ENCODE data around the gene FHDC1. TPM values are rescaled to one million over a fixed set of nuclear protein-coding genes. Genes with fewer than 3 reads are reported as not detected.

FHDC1 gene
- polyA plus RNA-seq, 2 of the 4 experiments (the other 2 are of a cell fraction): 0.08 to 0.31 TPM

DNA sequence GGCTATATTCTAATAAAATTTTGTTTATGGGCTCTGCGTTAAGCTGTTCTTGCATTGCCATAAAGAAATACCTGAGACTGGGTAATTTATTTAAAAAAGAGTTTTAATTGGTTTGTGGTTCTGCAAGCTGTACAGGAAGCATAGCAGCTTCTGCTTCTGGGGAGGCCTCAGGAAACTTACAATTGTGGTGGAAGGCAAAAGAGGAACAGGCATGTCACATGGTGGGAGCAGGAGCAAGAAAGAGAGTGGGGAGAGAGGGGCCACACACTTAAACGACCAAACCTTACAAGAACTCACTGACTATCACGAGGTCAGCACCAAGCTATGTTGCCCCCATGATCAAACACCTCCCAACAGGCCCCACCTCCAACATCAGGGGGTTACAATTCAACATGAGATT lies 74.0 kb downstream of the FHDC1 start:
- CTCF ChIA-PET: interaction anchor here (1.0 kb wide), 1 partner anchor 9 kb away, joined by 3 read pairs; no protein-coding TSS in a partner anchor

DNA sequence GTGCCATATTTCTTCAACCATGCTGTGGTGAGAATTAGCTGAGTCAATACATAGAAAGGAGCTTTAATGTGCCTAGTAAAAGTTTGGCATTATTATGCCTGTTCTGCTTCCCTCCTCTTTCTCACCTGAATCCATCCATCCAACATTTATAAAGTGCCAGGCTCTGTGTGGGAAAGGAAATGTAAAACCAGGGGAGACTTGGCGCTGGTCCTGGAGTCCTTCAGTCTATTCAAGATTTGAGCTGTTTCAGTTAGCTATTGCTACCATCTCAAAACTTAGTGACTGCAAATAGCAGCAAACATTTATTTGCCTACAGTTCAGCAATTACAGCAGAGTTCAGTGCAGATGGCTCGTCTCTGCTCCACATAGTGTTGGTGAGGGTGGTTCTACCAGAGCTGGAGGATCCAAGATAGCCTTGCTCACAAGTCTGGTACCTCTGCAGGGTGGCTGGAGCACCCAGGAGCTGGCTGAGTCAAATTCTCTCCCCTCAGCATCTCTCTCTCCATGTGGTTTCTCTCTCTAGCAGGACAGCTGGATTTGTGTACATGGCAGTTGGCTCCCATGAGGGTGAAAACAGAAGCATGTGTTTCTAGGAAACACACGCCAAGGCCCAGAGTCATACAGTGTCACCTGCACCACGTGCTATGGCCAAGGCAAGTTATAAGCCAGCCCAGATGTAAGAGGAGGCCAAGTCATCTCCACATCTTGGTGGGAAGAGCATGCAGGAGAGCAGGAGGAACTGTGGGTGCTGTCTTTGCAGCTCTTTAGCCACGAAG lies 77.3 kb downstream of the FHDC1 start:
- FAIRE-seq: no peak
- whole genome bisulfite sequencing (ENCODE audit: missing lambda C conversion rate): 37% methylated on average over 5 of the region's 5 CpGs
- no peaks in the 10 kb centered on the region for H3K9me3 ChIP-seq
- H3K4me2 ChIP-seq: no peak overlapping the region
- no peak overlapping the region for H3K27ac ChIP-seq
- POLR2A ChIA-PET: no interaction called here
- ATAC-seq: no peak
- DNase-seq (ENCODE audit: low read depth in 1 of 2, low spot score in 1 of 2): no peak
- CTCF ChIA-PET: interaction anchor here (1.0 kb wide), 1 partner anchor 48 kb away, joined by 3 read pairs; no protein-coding TSS in a partner anchor
- no peaks in the 10 kb centered on the region for H3K4me1 ChIP-seq
- TF ChIP-seq NPAS2 (CRISPR knock-in tag; IDR thresholded peaks at IDR 0.05; ENCODE audit: borderline replicate concordance) (no peak), RFX5 (IDR thresholded peaks at IDR 0.05) (no peak), EP300 (IDR thresholded peaks at IDR 0.05) (no peak), BHLHE40 (IDR thresholded peaks at IDR 0.05; ENCODE audit: low read depth, low read length) (no peak), RCOR1 (IDR thresholded peaks at IDR 0.05; ENCODE audit: low read depth, low read length) (no peak), FOXS1 (CRISPR knock-in tag; IDR thresholded peaks at IDR 0.05) (no peak), POLR2AphosphoS2 (conservative IDR thresholded peaks at IDR 0.05; ENCODE audit: low read length) (no peak), SMC3 (IDR thresholded peaks at IDR 0.05) (no peak), GATA3 (IDR thresholded peaks at IDR 0.05; ENCODE audit: borderline replicate concordance) (no peak), KDM5A (IDR thresholded peaks at IDR 0.05) (no peak), ZNF302 (CRISPR knock-in tag; IDR thresholded peaks at IDR 0.05) (no peak), HOXB5 (CRISPR knock-in tag; IDR thresholded peaks at IDR 0.05) (no peak), HOXB13 (CRISPR knock-in tag; IDR thresholded peaks at IDR 0.05; ENCODE audit: low read depth) (no peak), ZC3H11A (IDR thresholded peaks at IDR 0.05) (no peak)
- TF ChIP-seq, protein P1, sequence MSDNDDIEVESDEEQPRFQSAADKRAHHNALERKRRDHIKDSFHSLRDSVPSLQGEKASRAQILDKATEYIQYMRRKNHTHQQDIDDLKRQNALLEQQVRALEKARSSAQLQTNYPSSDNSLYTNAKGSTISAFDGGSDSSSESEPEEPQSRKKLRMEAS (IDR thresholded peaks at IDR 0.05): no peak
- TF ChIP-seq, protein P2, sequence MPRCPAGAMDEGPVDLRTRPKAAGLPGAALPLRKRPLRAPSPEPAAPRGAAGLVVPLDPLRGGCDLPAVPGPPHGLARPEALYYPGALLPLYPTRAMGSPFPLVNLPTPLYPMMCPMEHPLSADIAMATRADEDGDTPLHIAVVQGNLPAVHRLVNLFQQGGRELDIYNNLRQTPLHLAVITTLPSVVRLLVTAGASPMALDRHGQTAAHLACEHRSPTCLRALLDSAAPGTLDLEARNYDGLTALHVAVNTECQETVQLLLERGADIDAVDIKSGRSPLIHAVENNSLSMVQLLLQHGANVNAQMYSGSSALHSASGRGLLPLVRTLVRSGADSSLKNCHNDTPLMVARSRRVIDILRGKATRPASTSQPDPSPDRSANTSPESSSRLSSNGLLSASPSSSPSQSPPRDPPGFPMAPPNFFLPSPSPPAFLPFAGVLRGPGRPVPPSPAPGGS (IDR thresholded peaks at IDR 0.05): no peak
- H3K4me3 ChIP-seq: no peak overlapping the region

More for the DNA sequence above, 74.0 kb downstream of the FHDC1 start:
- WGBS (ENCODE audit: missing lambda C conversion rate): 37% methylated on average over 3 of the region's 3 CpGs
- POLR2A ChIA-PET: no interaction called here
- no peaks in the 10 kb centered on the region for H3K4me1 ChIP-seq
- TF ChIP-seq, protein P3, sequence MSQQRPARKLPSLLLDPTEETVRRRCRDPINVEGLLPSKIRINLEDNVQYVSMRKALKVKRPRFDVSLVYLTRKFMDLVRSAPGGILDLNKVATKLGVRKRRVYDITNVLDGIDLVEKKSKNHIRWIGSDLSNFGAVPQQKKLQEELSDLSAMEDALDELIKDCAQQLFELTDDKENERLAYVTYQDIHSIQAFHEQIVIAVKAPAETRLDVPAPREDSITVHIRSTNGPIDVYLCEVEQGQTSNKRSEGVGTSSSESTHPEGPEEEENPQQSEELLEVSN (IDR thresholded peaks at IDR 0.05; ENCODE audit: borderline replicate concordance, low read depth): no peak
- TF ChIP-seq FOSB (CRISPR knock-in tag; IDR thresholded peaks at IDR 0.05) (no peak), ZFP36 (IDR thresholded peaks at IDR 0.05; ENCODE audit: borderline replicate concordance, partially characterized antibody) (no peak), POLR2AphosphoS2 (conservative IDR thresholded peaks at IDR 0.05; ENCODE audit: low read length) (no peak), EHF (CRISPR knock-in tag; IDR thresholded peaks at IDR 0.05) (no peak), EHMT2 (IDR thresholded peaks at IDR 0.05; ENCODE audit: low read depth) (no peak), SREBF2 (IDR thresholded peaks at IDR 0.05) (no peak), FOXS1 (CRISPR knock-in tag; IDR thresholded peaks at IDR 0.05) (no peak), NR3C1 (IDR thresholded peaks at IDR 0.05) (no peak), EP300 (IDR thresholded peaks at IDR 0.05) (no peak)
- TF ChIP-seq, protein P4, sequence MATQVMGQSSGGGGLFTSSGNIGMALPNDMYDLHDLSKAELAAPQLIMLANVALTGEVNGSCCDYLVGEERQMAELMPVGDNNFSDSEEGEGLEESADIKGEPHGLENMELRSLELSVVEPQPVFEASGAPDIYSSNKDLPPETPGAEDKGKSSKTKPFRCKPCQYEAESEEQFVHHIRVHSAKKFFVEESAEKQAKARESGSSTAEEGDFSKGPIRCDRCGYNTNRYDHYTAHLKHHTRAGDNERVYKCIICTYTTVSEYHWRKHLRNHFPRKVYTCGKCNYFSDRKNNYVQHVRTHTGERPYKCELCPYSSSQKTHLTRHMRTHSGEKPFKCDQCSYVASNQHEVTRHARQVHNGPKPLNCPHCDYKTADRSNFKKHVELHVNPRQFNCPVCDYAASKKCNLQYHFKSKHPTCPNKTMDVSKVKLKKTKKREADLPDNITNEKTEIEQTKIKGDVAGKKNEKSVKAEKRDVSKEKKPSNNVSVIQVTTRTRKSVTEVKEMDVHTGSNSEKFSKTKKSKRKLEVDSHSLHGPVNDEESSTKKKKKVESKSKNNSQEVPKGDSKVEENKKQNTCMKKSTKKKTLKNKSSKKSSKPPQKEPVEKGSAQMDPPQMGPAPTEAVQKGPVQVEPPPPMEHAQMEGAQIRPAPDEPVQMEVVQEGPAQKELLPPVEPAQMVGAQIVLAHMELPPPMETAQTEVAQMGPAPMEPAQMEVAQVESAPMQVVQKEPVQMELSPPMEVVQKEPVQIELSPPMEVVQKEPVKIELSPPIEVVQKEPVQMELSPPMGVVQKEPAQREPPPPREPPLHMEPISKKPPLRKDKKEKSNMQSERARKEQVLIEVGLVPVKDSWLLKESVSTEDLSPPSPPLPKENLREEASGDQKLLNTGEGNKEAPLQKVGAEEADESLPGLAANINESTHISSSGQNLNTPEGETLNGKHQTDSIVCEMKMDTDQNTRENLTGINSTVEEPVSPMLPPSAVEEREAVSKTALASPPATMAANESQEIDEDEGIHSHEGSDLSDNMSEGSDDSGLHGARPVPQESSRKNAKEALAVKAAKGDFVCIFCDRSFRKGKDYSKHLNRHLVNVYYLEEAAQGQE (IDR thresholded peaks at IDR 0.05): no peak
- TF ChIP-seq, protein P1 (IDR thresholded peaks at IDR 0.05): no peak
- TF ChIP-seq, protein P5, sequence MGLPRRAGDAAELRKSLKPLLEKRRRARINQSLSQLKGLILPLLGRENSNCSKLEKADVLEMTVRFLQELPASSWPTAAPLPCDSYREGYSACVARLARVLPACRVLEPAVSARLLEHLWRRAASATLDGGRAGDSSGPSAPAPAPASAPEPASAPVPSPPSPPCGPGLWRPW (IDR thresholded peaks at IDR 0.05): no peak
- no peak for DNase-seq (ENCODE audit: low read depth in 1 of 2, low spot score in 1 of 2)
- no peak overlapping the region for H3K4me3 ChIP-seq
- no peak for ATAC-seq
- no peak for FAIRE-seq
- no peak overlapping the region for H3K4me2 ChIP-seq
- no peaks in the 10 kb centered on the region for H3K9me3 ChIP-seq
- no peak overlapping the region for H3K27ac ChIP-seq

All from A549 (cell line).